Choroid plexus epithelial cell (primary cell): ENCODE results near the gene CDH5.

Source experiments
- DNase-seq: peaks from one replicate; pipeline ENCODE4 v3.0.0-alpha.2; 2010; ENCODE audit warnings: low read depth
- H3K4me3 ChIP-seq: 2 replicates; pipeline ENCODE4 v1.5.1; 2011; ENCODE audit warnings: low read depth, mild to moderate bottlenecking, control low read depth, low read length, moderate library complexity
- TF ChIP-seq, protein P1 (sequence below): conservative IDR thresholded peaks from 2 replicates; pipeline ENCODE4 v1.5.1; 2011; ENCODE audit warnings: low read depth, mild to moderate bottlenecking, control low read depth, inconsistent platforms, low read length, moderate library complexity

Gene CDH5, protein sequence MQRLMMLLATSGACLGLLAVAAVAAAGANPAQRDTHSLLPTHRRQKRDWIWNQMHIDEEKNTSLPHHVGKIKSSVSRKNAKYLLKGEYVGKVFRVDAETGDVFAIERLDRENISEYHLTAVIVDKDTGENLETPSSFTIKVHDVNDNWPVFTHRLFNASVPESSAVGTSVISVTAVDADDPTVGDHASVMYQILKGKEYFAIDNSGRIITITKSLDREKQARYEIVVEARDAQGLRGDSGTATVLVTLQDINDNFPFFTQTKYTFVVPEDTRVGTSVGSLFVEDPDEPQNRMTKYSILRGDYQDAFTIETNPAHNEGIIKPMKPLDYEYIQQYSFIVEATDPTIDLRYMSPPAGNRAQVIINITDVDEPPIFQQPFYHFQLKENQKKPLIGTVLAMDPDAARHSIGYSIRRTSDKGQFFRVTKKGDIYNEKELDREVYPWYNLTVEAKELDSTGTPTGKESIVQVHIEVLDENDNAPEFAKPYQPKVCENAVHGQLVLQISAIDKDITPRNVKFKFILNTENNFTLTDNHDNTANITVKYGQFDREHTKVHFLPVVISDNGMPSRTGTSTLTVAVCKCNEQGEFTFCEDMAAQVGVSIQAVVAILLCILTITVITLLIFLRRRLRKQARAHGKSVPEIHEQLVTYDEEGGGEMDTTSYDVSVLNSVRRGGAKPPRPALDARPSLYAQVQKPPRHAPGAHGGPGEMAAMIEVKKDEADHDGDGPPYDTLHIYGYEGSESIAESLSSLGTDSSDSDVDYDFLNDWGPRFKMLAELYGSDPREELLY

DNA sequence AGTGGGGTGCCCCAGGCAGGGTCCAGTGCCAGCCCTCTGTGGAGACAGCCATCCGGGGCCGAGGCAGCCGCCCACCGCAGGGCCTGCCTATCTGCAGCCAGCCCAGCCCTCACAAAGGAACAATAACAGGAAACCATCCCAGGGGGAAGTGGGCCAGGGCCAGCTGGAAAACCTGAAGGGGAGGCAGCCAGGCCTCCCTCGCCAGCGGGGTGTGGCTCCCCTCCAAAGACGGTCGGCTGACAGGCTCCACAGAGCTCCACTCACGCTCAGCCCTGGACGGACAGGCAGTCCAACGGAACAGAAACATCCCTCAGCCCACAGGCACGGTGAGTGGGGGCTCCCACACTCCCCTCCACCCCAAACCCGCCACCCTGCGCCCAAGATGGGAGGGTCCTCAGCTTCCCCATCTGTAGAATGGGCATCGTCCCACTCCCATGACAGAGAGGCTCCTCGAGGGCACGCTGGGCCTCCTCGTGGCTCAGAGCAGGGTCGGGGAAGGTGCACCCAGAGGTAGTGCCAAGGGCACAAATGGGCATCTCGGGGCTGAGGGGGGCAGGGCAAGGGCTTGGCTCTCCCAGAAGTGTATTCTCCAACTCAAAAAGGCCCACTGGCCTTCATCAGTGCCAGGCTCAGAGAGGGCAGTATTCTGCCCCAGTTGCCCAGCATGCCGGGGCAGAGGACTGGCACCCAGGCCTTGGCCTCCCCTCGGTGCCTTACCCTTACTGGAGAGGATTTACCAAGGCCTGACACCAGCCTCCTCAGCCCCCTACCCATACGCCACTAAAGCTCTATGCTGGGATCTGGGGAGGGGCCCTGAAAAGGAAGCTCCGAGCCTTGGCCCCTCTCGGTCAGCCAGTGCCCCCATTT lies at the start of gene CDH5:
TSS of gene CDH5 (plus strand) at position 259 of the 867 bp plus-strand sequence. CDS start 12,647 bp downstream, outside the sequence.
- peak; percentile 18 for DNase-seq
- TF ChIP-seq, protein P1, sequence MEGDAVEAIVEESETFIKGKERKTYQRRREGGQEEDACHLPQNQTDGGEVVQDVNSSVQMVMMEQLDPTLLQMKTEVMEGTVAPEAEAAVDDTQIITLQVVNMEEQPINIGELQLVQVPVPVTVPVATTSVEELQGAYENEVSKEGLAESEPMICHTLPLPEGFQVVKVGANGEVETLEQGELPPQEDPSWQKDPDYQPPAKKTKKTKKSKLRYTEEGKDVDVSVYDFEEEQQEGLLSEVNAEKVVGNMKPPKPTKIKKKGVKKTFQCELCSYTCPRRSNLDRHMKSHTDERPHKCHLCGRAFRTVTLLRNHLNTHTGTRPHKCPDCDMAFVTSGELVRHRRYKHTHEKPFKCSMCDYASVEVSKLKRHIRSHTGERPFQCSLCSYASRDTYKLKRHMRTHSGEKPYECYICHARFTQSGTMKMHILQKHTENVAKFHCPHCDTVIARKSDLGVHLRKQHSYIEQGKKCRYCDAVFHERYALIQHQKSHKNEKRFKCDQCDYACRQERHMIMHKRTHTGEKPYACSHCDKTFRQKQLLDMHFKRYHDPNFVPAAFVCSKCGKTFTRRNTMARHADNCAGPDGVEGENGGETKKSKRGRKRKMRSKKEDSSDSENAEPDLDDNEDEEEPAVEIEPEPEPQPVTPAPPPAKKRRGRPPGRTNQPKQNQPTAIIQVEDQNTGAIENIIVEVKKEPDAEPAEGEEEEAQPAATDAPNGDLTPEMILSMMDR = no peak
- H3K4me3 ChIP-seq = no peak within 1 kb of the TSS

DNA sequence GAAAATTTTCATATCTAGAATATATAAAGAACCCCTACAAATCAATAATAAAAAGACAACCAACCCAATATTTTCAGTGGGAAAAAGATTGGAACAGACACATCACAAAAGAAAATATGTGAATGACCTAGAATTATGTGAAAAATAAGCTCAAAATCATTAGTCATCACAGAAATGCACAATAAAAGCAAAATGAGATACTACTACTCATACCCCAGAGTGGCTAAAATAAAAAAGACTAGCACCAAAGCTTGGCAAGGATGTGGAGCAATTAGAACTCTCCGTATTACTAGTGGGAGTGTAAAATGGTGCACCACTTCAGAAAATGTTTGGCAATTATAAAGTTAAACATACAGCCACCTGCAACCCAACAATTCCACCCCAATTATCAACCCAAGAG lies 48.0 kb upstream of the CDH5 start:
- H3K4me3 ChIP-seq = no peak overlapping the region
- TF ChIP-seq, protein P1 = no peak
- no peak for DNase-seq

DNA sequence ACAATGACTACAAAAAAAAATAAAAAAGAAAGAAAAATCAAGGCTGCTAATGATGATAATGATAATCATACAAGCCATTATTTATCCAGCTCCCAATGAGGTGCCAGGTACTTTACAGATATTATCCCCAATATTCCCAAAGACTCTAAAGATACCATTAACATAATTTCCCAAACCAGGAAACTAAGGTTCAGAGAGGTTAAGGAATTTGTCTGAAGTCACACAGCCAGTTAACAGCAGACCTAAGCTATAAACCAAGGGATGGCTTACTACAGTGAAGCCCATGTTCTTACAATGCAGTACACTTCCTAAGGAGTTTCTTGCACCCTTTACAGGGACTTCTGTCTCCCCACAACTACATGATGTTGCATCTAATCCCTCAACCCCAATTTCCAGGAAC lies 45.7 kb upstream of the CDH5 start:
- H3K4me3 ChIP-seq = no peak overlapping the region
- TF ChIP-seq, protein P1 = no peak
- DNase-seq = no peak

DNA sequence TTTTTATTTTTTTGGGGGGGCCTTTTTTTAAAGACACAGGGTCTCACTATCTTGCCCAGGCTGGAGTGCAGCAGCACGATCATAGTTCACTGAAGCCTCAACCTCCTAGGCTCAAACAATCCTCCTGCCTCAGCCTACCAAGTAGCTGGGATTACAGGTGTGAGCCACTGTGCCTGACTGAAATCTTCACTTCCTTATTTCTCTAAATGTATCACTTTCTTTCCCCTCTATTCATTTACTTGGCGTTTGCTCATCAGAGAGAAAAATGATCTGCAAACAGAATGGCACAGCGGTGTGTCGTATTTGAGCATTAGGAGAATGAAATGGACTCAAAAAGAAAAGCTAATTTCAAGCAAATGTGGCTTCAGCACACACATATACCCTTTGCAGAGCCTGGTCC lies 44.3 kb upstream of the CDH5 start:
- TF ChIP-seq, protein P1 = no peak
- DNase-seq = no peak
- no peak overlapping the region for H3K4me3 ChIP-seq

DNA sequence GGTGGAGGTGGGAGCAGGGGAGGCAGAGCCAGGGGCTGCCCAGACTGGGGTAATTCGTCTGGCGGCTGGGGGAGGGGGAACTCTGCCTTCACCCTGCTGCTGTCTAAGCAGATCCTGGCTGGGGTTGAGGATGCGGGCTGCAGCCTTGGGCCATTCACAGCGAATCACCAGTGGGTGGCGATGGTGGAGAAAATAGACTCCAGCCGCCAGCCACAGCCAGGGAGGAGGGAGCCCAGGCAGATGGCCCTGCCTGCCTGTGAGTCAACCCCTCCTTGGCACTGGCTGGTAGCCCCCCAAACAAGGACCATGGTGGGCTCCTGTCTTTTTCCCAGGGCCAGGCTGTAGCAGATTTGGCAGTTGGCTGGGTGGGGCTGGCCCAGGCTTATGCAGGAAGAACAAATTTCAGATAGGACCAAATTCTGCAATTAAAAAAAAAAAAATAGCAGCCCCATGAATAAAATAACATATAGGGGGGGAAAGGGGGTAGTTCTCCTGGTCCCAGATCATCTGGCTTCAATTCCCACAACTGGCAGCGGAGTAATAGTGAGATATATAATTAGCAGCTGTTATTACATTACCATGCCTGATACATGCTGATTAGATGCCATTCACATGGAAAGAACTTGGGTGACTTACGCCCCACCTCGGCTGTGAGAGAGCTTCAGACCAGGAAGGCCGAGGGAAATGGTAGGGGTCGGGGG lies 41.5 kb upstream of the CDH5 start:
- peak; percentile 23 for DNase-seq
- H3K4me3 ChIP-seq = no peak overlapping the region
- TF ChIP-seq, protein P1 = peak; percentile 32

DNA sequence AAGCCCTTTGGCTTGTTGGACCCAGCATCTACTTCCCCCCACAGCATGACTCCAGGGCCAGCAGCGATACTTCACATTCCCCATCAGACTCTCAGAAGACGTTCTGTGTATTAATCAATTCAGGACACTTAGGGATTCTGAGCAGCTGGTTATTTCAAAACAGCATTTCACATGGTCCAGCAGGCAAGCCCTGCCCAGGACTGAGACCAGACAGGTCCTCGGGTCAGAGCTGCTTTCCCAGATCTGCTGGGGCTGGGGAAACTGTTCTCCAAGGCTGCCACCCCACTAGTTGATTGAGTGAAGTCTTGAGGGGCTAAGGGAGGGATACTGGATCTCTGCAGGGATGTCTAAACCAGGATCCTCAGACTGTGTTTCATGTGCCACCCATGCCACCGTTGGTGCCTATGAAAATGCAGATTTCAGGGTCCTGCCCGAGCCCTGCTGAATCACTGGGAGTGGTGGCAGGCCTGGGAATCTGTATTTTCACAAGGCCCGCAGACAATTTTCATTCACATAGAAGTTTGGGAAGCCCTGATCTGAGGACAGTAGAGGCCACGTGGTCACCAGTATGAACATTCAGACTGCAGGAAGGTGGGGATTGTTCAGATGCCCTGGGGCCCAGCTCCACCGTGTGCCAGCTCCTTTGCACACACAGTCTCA lies 40.6 kb upstream of the CDH5 start:
- no peak overlapping the region for H3K4me3 ChIP-seq
- TF ChIP-seq, protein P1 = no peak
- DNase-seq = peak; percentile 16
